Testis (tissue), 3 donors: Measurements from ENCODE around the gene OR1M1. TPM values are rescaled to one million over a fixed set of nuclear protein-coding genes. Genes with fewer than 3 reads are reported as not detected.

ENCODE experiments used
- DNase-seq: peaks from one replicate; pipeline ENCODE4 v3.0.0-alpha.2; 2019
- H3K27ac ChIP-seq, 2 donors: fragments of 200-600 bp; sonication (generic); one replicate each; pipeline ENCODE4 v1.5.1; 2019
- H3K27me3 ChIP-seq: fragments of 200-600 bp; sonication (generic); one replicate; pipeline ENCODE4 v1.5.1; 2019
- H3K36me3 ChIP-seq: fragments of 200-600 bp; sonication (generic); one replicate; pipeline ENCODE4 v1.5.1; 2017; ENCODE audit warnings: low read depth; ENCODE audit errors: missing control alignments
- H3K4me1 ChIP-seq: fragments of 200-600 bp; sonication (generic); one replicate; pipeline ENCODE4 v1.5.1; 2019
- H3K4me3 ChIP-seq, 2 donors: fragments of 200-600 bp; sonication (generic); one replicate each; pipeline ENCODE4 v1.5.1; 2017 to 2019
- H3K9me3 ChIP-seq: fragments of 200-600 bp; sonication (generic); one replicate; pipeline ENCODE4 v1.5.1; 2017
- CTCF ChIP-seq, 3 experiments: fragments of 450-650 bp in 2 of 3; fragments of 200-600 bp in 1 of 3; sonication (generic) in 1 of 3; IDR thresholded peaks; one replicate each; pipeline ENCODE4 v1.5.1; 2016 to 2019; ENCODE audit warnings: antibody characterized with exemption in 3 of 3, mild to moderate bottlenecking in 2 of 3, moderate library complexity in 1 of 3
- POLR2A ChIP-seq: fragments of 450-650 bp; IDR thresholded peaks from one replicate; pipeline ENCODE4 v1.6.1; 2017; ENCODE audit warnings: antibody characterized with exemption, mild to moderate bottlenecking, moderate library complexity
- WGBS, 2 donors: methylation state at CpG; one replicate each; pipeline ENCODE4 v1.1.5; 2018; 5-methylcytosine and 5-hydroxymethylcytosine counted together
- intact Hi-C: fragments of 100-400 bp; cut with DNase I; formaldehyde crosslinking; loops from one replicate; pipeline ENCODE4 v1.15.1; 2023; ENCODE audit warnings: low total_unique reads
- polyA plus RNA-seq: library from polyadenylated mRNA; stranded (reverse); fragments of 350-450 nt; fragmentation: Illumina TruSeq; extraction: RNeasy Lipid Tissue Mini Kit (QIAGEN cat#74804); gene quantifications from one replicate; pipeline ENCODE4 v1.2.3, GENCODE V29; 2014; ENCODE audit warnings: low read depth, low replicate concordance; ENCODE audit not compliant: insufficient read depth
- small RNA-seq, 2 donors: library from RNA; depleted of rRNA; stranded (forward); fragments of <200 nt; gene quantifications; one replicate each; pipeline ENCODE3, GENCODE V24; 2016
- total RNA-seq, 2 donors: library from RNA; depleted of rRNA; stranded (reverse); fragments of >200 nt; gene quantifications; one replicate each; pipeline ENCODE4 v1.2.3, GENCODE V29; 2016

Gene OR1M1
- total and polyA plus RNA-seq, 3 donors from 2014 or later: 0.12 TPM; not detected in 2

GRCh38 chr19:9144920-9145319, 58.1 kb downstream of the OR1M1 start:
- Histone ChIP-seq H3K36me3 (no peaks in the 10 kb centered on the region), H3K4me3 (no peak overlapping the region), H3K9me3 (no peaks in the 10 kb centered on the region), H3K4me1 (no peaks in the 10 kb centered on the region), H3K27ac (no peak overlapping the region), H3K27me3 (no peaks in the 10 kb centered on the region)
- WGBS, 2 donors: 93 to 98% methylated on average over 5 of the region's 5 CpGs
- DNase-seq: no peak
- intact Hi-C loops: no loop called here
- TF ChIP-seq CTCF (IDR thresholded peaks at IDR 0.05) (no peak), POLR2A (no peak)

Small RNAs within 50 kb of the gene (small RNA-seq; reads per million reads assigned to genes)
- 0 reads per million in 2 donors for gene OR1M4P

Other genes starting within 250 kb of the OR1M1 start
- gene MUC16, start 76.7 kb upstream of the OR1M1 start, total RNA-seq: 1 to 10 TPM; 2.6 to 4.0 TPM
- 4.8 TPM for gene MUC16, start 76.7 kb upstream of the OR1M1 start, polyA plus RNA-seq
- gene OR7G2, start 20.4 kb downstream of the OR1M1 start, total RNA-seq: not detected
- gene OR7G2, start 20.4 kb downstream of the OR1M1 start, polyA plus RNA-seq: not detected
- gene OR7G1, start 28.7 kb downstream of the OR1M1 start, total RNA-seq: not detected
- gene OR7G1, start 28.7 kb downstream of the OR1M1 start, polyA plus RNA-seq: not detected
- gene OR7G3, start 39.9 kb downstream of the OR1M1 start, total RNA-seq: not detected
- not detected for gene OR7G3, start 39.9 kb downstream of the OR1M1 start, polyA plus RNA-seq
- gene ZNF317, start 53.3 kb downstream of the OR1M1 start, total RNA-seq: 10 to 100 TPM; 19.4 to 28.8 TPM
- gene ZNF317, start 53.3 kb downstream of the OR1M1 start, polyA plus RNA-seq: 16.1 TPM
- under 1 TPM; 0.62 to 0.79 TPM for gene OR7D2, start 91.9 kb downstream of the OR1M1 start, total RNA-seq
- 1.7 TPM for gene OR7D2, start 91.9 kb downstream of the OR1M1 start, polyA plus RNA-seq
- under 1 TPM in 1 of 2 donors, not detected in 1; 0.06 TPM for gene OR7D4, start 132.5 kb downstream of the OR1M1 start, total RNA-seq
- gene OR7D4, start 132.5 kb downstream of the OR1M1 start, polyA plus RNA-seq: not detected
- 1 to 10 TPM in 1 of 2 donors, under 1 TPM in 1; 0.62 to 1.5 TPM for gene OR7E24, start 163.9 kb downstream of the OR1M1 start, total RNA-seq
- 2.3 TPM for gene OR7E24, start 163.9 kb downstream of the OR1M1 start, polyA plus RNA-seq
- gene ZNF699, start 222.8 kb downstream of the OR1M1 start, total RNA-seq: 10 to 100 TPM; 11.9 to 12.0 TPM
- gene ZNF699, start 222.8 kb downstream of the OR1M1 start, polyA plus RNA-seq: 2.2 TPM
- gene ZNF559, start 237.1 kb downstream of the OR1M1 start, total RNA-seq: 10 to 100 TPM; 48.4 to 49.7 TPM
- gene ZNF559, start 237.1 kb downstream of the OR1M1 start, polyA plus RNA-seq: 15.4 TPM